ENCODE measurements around the gene PXDC1.
"Not testable (repeated sequence)": the region's sequence is repeated elsewhere in the genome, so short reads cannot be mapped to it uniquely, and the experiment has no call there.

The PXDC1 gene

DNA sequence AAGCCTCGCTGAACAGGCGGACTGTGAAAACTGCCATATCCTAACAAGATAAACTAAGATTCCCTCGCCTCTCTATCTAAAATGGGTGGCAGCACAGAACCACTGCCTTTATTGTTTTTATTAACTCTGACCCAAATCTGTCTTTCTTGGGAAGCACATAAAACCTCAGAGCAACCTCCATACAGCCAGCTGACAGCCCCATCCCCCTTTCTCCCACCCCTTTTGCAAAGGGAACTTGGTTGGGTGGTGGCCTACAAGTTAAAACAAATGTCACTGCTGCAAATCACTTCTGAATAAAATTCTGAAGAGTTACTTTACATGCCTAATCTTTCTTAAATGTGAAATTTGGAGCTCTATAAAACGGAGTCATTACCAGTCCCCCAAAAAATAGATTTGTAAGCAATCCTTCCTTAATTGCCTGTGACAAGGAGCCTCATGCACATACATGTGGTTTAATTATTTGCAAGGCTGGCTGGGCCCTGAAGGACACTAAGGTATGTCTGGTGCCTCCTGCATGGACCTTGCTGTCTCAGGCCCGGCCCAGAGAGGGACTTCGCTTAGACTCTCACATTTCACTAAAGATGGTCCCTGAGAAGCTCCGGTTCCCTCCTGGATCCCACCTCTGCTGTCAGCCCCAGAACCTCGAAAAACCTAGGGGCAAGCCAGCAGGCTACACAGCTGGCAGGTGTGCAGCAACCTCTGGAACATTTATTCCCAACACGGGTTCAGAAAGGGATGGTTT, 21.7 kb downstream of the PXDC1 start:
- no peak for DNase-seq

DNA sequence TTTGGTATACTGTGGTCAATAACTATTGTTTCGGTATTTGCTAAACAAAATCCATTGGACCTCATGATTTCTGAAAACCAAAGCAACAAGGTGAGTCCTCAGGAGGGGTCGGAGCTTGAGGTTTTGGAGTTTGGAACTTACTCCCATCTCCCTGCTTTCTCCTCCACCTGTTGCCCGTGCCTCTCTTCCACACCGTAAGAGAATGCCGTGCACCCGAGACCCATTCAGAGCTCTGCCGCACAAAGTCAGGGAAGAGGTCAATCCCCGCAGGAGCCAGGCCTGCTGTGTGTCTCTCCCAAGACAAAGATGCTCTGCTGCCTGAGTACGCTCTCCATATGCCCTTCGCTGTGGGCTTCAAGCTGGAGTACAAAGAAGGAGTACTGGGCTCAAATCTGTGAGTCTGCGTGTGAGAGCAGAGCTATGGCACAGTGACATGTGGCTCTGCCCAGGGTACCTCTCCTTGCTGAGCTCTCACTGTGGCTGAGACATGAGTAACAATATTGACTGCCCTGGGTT, 23.9 kb downstream of the PXDC1 start:
- DNase-seq = no peak

DNA sequence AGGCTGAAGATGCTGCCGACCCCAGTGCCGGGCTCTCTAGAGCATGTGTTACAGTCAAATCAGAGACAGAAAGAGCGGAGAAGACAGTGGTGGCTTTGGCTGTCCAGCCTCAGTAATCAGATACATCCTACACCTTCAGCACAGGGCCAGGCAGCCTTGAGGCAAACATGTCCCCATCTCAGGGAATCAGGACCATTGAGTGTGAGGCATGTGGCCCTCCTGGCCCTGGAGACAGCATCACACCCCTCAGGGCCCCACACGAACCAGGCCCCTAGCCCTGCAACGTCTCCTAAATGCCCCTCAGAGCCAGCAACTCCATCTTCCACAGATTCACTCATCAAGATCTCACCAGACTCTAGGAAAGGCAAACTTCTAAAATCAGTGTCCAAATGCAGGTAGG, 24.5 kb downstream of the PXDC1 start:
- DNase-seq = no peak

GRCh38 chr6:3726421-3726820, 25.1 kb downstream of the PXDC1 start:
- no peak for DNase-seq

DNA sequence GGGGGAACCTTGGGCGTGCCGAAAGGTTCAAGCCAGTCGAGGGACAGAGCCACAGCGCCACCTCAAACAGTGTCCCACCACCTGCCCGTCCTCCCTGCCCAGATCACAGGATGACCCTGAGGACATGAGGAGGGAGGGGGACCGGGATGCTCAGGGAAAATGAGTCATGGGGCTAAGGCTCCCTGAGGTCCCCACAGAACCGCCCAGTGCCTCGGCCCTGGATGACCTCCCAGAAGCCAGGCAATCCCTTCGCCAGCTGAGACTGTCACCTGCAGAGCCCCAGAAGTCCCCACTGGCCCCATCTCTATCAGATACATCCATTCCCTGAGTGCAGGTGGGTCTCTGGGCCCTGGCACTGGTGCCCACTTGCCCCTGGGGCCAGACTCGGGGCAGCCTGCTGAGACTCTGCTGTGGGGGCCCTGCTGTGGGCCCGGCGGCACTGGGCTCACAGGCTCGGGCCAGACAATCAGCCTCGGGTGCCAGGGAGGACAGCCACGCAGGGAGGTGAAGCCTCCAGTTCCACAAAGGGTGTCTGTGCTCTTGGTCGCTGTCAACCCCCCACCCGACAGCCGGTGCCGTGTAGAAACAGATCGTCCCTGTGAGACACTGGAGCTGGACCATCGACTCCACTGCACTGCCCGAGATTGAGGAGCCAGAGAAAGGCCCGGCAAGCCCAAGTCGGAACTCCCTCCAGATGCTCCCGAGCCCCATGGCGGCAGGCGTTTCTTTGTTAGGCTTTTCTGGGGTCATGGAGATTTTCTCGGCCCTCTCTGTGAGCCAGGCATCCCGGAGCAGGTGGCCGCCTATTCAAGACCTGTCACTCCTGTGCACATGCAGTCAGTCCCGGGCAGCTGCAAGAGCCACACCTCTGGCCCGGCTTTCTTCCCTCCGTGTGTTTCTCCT, 26.1 kb downstream of the PXDC1 start:
- DNase-seq = no peak

- no peak for DNase-seq
Observed at GRCh38 chr6:3724451-3725144, 26.9 kb downstream of the PXDC1 start.

- DNase-seq = no peak
Observed at GRCh38 chr6:3723966-3724365, 27.5 kb downstream of the PXDC1 start.

GRCh38 chr6:3723251-3723650, 28.3 kb downstream of the PXDC1 start:
- DNase-seq = no peak

DNA sequence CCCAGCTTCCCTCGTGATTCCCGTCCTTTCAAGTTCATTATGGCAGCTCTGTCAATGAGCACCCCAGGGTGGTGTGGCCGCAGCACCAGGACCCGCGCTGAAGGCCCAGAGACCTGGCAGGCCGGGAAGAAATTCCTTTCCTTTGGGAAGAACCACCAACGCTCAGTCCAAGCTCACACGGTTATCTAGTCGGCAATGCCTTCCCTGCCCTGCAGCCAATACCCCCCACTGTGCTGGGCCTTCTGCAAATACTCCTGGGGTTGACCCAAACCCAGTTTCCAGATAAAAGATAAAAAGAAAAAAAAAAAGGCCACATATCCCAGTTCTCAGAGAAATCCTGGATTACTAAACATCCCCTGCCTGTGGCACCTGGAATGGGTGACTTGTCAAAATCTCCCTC, 28.7 kb downstream of the PXDC1 start:
- DNase-seq = no peak

DNA sequence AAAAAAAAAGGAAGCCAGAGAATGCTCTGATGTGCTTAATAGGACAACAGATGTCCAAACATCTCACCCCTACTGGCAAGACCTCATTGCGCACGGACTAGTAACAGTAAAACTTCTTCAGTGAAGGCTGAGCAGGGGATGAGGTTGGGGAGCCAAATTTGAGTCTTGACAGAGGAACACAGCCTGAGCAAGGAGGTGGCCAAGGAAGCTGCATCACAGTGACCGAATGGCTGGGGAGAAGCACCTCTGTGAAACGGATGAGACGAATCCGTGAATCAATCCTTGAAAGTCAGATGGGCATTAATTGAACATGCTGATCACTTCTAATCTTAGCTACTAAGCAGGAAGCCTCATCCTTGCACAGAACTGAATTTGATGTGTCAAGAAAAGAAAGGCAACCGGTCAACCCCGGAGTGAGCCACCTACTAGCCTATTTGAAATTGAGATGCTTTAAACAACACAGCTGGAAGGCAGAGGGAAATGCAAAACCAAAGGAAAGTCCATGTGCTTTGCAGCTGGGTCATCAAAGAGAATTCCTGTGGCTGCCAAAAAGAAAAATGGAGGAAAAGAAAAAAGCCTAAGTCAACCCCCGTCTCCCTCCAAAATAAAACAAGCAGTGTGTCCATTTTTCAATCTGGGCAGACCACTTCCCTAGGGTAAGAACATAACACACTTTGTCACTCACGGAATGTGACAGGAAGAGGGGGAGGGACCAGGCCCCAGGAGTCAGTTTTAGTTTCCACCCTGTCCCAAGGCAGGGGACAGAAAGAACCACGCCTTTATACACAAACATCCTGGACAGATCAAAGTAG, 29.5 kb downstream of the PXDC1 start:
- no peak for DNase-seq

DNA sequence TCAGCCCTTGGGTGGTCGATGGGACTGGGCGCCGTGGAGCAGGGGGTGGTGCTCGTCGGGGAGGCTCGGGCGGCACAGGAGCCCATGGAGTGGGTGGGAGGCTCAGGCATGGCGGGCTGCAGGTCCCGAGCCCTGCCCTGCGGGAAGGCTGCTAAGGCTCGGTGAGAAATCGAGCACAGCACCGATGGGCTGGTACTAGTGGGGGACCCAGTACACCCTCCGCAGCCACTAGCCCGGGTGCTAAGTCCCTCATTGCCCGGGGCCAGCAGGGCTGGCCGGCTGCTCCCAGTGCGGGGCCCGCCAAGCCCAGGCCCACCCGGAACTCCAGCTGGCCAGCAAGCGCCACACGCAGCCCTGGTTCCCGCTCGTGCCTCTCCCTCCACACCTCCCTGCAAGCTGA, 30.7 kb downstream of the PXDC1 start:
- DNase-seq = not testable (repeated sequence)

GRCh38 chr6:3719462-3720308, 31.8 kb downstream of the PXDC1 start:
- no peak for DNase-seq

DNA sequence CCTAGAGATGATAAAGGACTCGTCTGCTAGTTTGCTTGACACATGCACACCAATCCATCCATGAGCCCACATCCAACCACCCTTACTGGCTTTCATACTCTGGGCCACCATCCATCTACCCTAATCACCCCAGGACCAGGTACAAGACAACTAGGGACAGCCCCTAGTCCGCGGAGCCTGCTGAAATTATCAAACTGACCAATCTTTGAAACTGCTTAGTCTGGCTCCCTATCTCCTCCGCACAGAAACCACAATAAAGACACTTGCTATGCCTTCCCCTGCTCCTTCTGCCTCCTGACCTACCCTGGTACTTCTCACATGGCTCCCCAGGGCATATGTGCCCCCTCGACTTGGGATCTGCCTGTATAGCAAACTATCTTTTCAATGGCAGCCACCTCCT, 33.1 kb downstream of the PXDC1 start:
- no peak for DNase-seq

- DNase-seq = no peak
Observed at GRCh38 chr6:3715285-3715684, 36.2 kb downstream of the PXDC1 start.

DNA sequence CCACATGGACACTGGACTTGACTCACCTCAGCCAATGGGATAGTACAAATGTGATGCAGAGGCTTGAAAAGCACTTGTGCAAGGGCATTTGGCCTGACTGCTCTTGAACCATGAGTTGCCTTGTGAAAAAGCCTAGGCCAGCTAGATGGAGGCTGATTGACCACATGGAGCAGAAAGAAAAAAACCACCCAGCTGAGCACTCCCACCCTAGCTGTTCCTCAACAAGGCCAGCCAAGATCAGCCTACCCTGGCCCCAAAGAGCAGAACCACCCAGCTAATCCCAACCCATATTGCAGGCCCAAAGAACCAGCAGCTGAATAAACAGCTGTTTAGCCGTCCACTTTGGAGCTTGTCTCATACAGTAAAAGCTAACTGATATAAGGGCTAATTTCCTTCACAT, 36.7 kb downstream of the PXDC1 start:
- no peak for DNase-seq

DNA sequence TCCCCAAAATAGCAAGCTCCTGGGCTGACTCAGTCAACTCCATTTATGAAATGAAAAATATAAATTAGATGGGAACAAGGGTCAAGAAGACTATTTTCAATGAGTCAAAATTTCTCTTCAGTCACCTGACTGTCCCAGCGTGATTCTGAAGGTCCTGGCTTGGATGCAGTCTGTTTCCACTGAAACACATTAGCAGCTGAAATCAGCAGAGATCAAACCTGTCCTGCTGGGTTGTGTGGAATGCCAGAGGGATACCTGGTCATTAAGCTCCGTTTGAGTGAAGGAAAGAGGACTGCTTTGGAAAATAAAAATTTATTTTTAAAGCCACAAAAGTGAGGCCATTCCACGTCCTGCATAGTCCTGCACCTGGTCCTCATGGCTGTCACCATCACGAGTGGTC, 37.4 kb downstream of the PXDC1 start:
- DNase-seq = no peak

DNA sequence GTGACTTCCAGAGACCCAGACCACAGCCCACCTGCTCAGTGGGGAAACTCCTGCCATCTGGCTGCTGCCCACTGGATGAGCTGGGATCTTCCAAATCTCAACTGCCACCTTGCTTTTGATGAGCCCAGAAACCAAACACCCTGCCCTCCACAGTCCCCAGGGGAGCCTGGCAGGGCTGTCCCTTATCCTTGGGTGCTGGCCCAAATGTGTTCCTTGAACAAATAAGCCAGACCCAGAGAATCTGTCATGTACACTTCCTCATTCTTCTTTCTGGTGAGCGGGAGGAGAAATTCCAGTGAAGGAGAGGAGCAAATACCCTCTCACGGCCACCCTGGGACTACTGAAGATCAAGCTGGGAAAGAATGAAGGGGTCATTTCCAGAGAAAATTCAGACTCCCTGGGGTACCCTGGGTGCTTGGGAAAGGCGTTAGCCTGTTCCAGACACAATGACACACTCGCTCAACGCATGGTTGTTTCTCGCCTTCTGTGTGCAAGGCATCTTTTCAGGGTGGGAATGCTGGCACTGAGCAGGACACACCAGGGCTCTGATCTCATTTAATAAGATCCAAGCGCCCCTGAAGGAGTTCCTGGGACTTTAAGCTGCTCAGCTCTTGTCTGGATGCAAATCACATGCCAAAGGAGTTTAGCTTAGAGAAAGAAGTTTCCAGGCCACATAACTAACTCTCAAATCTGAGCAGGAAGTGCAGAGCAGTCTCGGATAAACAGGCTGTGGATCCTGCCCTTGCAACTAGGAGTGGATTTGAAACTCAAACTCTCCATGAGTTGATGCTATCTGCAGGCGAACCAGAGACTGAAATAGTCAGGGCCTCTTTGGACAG, 38.5 kb downstream of the PXDC1 start:
- DNase-seq = no peak

DNA sequence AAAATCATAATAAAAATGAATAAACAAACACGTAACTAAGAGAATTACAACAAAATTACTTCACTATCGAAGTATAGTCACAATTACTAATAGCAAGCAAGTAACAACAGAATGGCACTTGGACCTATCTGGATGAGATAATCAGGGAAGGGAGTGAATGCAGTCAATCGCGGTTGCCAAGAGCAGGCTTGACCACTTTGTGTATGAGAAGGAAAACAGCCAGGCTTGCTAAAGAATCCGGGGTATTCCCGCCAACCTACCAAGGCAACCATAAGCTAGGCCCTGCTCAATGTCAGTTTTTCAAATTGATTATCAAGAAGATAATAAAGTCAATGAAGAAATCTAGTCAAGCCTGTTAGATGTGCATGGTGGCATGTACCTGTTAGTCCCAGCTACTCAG, 39.7 kb downstream of the PXDC1 start:
- no peak for DNase-seq

DNA sequence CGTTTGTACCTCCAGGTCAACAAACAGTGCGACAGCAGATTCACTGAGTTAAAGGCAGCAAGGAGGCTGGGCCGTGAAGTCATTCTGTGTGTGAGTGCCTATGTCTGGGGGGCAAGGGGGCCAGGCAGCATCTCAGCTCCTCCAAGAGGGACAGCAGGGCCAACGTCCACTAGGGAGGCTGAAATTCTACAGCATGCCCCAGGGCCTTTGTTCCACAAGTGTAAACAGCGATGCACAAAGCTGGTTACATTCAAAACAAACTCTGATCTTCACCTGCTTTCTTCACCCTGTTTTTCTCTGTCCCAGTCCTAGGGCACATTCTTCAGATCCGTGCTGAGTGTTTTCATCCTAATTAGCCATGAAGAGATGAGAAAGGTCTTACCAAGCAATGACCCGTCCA, 41.1 kb downstream of the PXDC1 start:
- no peak for DNase-seq

DNA sequence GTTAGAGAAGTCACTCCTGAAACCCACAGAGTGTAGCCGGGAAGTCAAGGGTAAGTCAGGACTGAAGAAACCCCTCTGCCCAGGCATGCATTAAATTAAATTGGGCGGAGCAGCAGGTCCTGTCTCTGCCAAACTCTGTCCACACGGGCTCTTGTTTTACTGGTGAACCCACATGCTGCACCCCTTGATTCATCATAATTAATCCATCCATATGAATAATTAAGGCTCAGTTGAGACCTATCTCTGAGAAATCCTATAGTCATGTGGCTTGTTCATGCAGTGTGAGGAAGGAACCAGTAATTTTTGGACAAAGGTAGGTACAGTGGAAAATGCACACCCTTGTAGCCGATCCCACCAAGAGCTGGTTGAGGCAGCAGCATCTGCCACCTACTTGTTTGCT, 43.0 kb downstream of the PXDC1 start:
- DNase-seq = no peak

Data from NCI-H2029 treated with DMSO at 0.1 percent for 48 hours (cell line).